ENCODE measurements around the gene GRM7. TPM values are rescaled to one million over a fixed set of nuclear protein-coding genes. Genes with fewer than 3 reads are reported as not detected.

Gene GRM7
- polyA plus RNA-seq, 6 donors from 2014 or later, result not detected

DNA sequence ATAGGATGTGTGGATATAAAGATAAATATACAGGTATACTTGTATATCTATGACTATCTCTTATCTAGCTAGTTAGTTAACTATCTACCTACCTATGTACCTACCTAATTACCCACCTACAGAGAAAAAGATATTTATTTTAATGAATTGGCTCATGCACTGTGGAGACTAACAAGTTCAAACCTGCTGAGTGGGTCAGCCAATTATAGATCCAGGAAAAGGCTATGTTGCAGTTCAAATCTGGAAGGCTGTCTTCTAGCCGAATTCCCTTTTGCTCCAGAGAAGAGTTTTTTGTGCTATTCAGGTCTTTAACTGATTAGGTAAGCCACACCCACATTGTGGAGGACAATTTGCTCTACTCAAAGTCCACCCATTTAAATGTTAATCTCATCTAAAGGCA lies 335.0 kb downstream of the GRM7 start:
- no peak for DNase-seq
- Mint-ChIP-seq H3K27me3 (no peaks in the 10 kb centered on the region), H3K27ac (no peak overlapping the region), H3K4me3 (no peak overlapping the region), H3K9me3 (peaks cover 0 to 10% (median 5%) of the 10 kb centered on the region in 7 donors), H3K36me3 (no peaks in the 10 kb centered on the region), H3K4me1 (no peaks in the 10 kb centered on the region)
- no peak for ATAC-seq (ENCODE audit: low read depth in 2 of 2)

DNA sequence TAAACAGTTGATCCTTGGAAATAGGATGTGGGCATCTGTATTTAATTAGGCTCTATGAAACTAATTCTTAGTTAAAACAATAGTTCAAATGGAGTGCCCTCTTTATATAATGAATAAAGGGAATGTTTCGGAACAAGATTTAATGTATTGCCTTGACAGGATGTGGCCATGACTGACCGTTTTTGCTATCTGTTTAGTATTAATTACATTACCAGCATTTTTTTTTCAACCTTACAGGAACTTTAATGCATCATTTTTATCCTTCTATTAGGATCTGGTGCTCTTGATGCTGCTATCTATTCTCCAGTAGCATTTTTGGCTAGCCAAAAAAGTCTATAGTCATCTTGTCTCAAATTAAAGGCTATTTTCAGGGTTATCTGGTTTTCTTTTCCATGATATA lies 340.9 kb downstream of the GRM7 start:
- no peaks in the 10 kb centered on the region for H3K27me3 Mint-ChIP-seq
- ATAC-seq (ENCODE audit: low read depth in 2 of 2), result no peak
- no peak overlapping the region for H3K27ac Mint-ChIP-seq
- H3K9me3 Mint-ChIP-seq, result peaks cover 0 to 10% (median 7%) of the 10 kb centered on the region in 7 donors
- H3K36me3 Mint-ChIP-seq, result no peaks in the 10 kb centered on the region
- DNase-seq, result no peak
- H3K4me1 Mint-ChIP-seq, result no peaks in the 10 kb centered on the region
- H3K4me3 Mint-ChIP-seq, result no peak overlapping the region

DNA sequence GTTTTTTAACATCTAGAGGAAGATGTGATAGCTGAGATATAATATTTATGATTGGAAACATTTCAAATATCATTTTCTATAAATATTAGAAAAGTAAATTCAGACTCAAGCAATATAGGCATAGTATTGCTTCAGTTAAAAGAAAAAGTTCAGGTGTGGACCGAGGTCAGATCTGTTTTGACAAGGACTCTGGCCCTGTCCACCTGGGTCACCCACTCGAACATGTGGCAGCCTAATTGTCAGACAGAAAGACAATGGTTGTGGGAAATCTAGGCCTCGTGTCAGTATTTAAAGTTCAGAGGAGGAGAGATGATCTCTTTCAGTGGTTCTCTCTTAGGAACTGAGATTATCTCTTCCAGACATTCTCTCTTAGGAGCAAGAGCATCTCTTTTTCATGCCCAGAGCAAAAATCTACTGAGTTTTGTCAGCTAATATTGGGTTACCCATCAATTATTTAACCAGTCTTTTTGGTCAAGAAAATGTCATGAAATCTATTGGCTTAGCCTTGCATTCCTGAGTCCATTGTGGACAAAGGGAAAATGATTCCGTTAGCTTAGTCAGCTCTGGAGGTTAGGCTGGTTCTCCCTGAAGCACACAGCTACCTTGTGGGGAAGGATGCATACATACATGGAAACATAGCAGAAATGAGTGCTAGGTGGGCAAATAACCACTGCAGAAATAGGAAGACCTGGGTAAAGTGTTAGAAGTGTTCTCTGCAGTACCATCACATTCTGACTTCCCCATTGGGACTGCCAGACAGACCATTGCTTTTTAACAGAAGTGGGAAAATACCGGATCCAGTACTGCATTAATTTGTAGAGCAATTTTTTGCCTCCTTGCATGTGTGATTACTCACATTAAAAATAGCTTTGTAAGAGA lies 343.3 kb downstream of the GRM7 start:
- Mint-ChIP-seq H3K27ac (no peak overlapping the region), H3K9me3 (peaks cover 0 to 10% (median 4%) of the 10 kb centered on the region in 7 donors), H3K4me3 (no peak overlapping the region), H3K4me1 (no peaks in the 10 kb centered on the region), H3K27me3 (no peaks in the 10 kb centered on the region), H3K36me3 (no peaks in the 10 kb centered on the region)
- no peak for ATAC-seq (ENCODE audit: low read depth in 2 of 2)
- DNase-seq, result no peak

DNA sequence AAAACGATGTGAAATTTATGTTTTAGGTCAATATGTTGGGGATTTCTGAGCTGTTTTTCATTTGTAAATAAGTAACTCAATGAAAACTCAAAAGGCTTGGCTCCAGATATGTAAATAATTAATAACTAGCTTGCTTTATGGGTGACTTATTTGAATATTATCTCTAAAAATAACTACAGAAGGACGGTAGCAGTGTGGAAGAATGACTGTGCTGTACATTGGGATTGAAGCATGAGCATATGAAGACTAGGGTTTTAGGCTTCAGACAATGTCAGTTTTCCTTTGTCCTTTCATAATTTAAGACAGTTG lies 343.9 kb downstream of the GRM7 start:
- Mint-ChIP-seq H3K4me3 (no peak overlapping the region), H3K27me3 (no peaks in the 10 kb centered on the region), H3K27ac (no peak overlapping the region), H3K9me3 (peaks cover 0 to 8% (median 3%) of the 10 kb centered on the region in 7 donors), H3K36me3 (no peaks in the 10 kb centered on the region), H3K4me1 (no peaks in the 10 kb centered on the region)
- ATAC-seq (ENCODE audit: low read depth in 2 of 2) (no peak), DNase-seq (no peak)

DNA sequence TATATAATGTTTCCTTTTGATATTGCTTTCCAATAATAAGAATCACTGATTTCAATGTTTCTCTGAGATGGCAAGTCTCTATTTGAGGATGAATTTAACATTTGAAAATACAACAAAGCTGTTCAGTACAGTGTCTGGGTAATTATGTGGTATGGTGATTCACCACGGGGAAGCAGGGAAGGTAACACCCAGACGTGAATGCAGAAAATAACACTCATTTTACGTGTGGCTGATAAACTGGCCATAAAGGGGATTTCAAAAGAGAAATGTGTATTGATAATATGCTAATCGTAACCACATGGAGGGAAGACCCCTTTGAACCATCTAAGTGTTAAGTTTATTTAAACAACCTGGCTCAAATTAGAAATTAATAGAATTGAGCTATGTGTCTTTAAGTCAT lies 344.6 kb downstream of the GRM7 start:
- Mint-ChIP-seq H3K9me3 (peaks cover 0 to 7% (median 2%) of the 10 kb centered on the region in 7 donors), H3K27me3 (no peaks in the 10 kb centered on the region), H3K4me3 (peak overlapping the region in 2 of 8 donors; percentile 3 to 74), H3K4me1 (no peaks in the 10 kb centered on the region), H3K36me3 (no peaks in the 10 kb centered on the region), H3K27ac (no peak overlapping the region)
- DNase-seq, result no peak
- no peak for ATAC-seq (ENCODE audit: low read depth in 2 of 2)

DNA sequence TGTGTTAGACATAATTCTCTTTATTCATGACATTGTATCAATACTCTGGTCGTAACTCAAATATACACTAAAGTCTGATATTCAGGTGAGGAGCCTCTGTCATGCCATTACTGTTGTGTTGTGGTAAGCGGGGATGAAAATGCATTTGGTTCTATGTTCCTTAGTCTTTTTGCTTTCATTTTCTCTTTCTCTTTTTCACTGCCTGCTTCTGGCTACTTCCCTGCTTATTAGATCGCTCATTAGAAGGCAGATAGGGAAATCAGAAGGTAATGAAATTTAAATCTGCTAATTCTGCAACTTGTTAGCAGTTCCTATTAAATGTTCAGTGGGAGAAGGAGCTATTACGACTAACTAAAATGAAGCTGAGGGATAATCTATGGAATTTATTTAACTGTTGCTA lies 345.0 kb downstream of the GRM7 start:
- Mint-ChIP-seq H3K4me1 (no peaks in the 10 kb centered on the region), H3K4me3 (peak overlapping the region in 3 of 8 donors; percentile 3 to 74 (median 3)), H3K27me3 (no peaks in the 10 kb centered on the region), H3K9me3 (peaks cover 0 to 6% (median 2%) of the 10 kb centered on the region in 7 donors), H3K36me3 (no peaks in the 10 kb centered on the region), H3K27ac (peak overlapping the region in 1 of 6 donors; percentile 19)
- DNase-seq, result no peak
- ATAC-seq (ENCODE audit: low read depth in 2 of 2), result no peak

DNA sequence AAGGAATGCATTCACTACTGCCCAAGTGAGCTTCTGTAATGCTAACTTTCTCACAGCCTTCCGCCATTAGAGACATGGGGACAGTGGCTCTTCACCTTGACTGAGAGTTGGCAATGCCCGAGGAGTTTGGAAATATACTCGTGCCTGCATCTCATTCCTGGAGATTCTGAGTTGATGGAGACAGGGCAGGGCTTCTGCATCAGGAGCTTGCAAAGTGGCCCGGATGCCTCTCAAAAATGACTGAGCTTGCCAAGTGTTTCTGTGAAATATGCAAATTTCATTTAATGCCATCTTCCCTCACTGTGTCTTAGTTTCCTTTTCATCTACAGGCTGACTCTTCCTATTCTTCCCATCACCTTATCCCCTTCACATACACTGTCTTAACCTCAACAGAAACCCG lies 346.2 kb downstream of the GRM7 start:
- Mint-ChIP-seq H3K4me1 (no peaks in the 10 kb centered on the region), H3K27ac (peak overlapping the region in 1 of 6 donors; percentile 0), H3K36me3 (no peaks in the 10 kb centered on the region), H3K4me3 (no peak overlapping the region), H3K9me3 (peaks cover 0 to 5% (median 2%) of the 10 kb centered on the region in 7 donors), H3K27me3 (no peaks in the 10 kb centered on the region)
- ATAC-seq (ENCODE audit: low read depth in 2 of 2) (no peak), DNase-seq (no peak)

DNA sequence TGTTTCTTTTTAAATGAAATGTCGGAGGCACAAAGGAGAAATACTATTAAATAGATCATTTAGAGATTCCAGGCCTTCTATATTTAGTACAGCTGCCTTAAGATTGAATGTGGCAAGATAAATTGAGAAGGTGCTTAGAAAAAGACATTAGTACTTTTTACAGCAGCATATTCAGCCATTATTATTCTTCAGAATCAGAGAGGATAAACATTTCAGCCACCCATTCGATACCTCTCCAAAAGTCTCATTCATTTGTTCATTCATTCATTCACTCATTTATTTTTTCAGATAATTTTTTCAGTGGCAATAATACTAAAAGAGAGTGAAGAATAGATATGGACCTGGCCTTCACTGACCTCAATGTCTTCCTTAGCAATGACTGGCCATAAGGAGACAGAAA lies 347.0 kb downstream of the GRM7 start:
- DNase-seq, result no peak
- no peak overlapping the region for H3K27ac Mint-ChIP-seq

DNA sequence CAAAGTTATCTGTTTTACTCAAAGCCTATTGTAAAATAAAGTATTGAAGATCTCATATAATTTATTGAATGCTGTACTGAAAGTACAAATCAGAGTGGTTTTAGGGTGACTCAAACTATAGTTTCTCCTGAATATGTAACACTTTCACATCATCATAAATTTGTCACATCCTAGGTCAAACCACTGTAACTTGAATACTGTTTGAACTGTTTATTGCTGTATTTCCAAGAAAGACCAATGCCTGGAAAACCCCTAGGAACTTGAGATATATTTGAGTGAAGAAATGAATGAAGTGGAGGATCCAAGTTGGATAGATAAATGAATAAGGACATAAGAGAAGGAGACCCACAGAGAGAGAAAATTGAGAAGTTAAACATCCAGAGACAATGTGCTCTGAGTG lies 348.2 kb downstream of the GRM7 start:
- no peak overlapping the region for H3K27ac Mint-ChIP-seq
- H3K9me3 Mint-ChIP-seq, result peaks cover 0 to 5% (median 0%) of the 10 kb centered on the region in 7 donors
- no peaks in the 10 kb centered on the region for H3K36me3 Mint-ChIP-seq
- H3K4me3 Mint-ChIP-seq, result no peak overlapping the region
- no peak for DNase-seq
- H3K4me1 Mint-ChIP-seq, result no peaks in the 10 kb centered on the region
- H3K27me3 Mint-ChIP-seq, result no peaks in the 10 kb centered on the region
- ATAC-seq (ENCODE audit: low read depth in 2 of 2), result no peak

More for the DNA sequence above, 347.0 kb downstream of the GRM7 start:
- no peak for ATAC-seq (ENCODE audit: low read depth in 2 of 2)
- no peaks in the 10 kb centered on the region for H3K27me3 Mint-ChIP-seq
- no peaks in the 10 kb centered on the region for H3K4me1 Mint-ChIP-seq
- H3K4me3 Mint-ChIP-seq, result no peak overlapping the region
- peaks cover 0 to 5% (median 2%) of the 10 kb centered on the region in 7 donors for H3K9me3 Mint-ChIP-seq
- no peaks in the 10 kb centered on the region for H3K36me3 Mint-ChIP-seq

DNA sequence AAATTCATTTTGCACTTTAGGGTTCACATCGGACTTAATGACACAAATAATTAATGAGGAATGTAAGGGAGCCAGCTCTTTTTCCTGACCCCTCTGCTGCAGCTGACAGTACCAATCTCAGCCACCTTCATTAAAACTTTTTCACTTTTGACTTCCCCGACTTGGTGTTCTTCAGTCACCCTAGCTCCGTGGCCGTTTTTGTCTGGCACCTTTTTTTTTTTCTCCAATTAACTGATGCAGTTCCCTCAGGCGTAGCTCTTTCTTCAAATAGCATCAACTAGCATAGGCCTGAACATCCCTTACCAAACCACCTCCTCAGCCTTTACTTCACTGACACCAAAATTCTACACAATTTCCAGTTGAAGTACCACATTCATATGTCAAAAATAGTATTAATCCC lies 350.8 kb downstream of the GRM7 start:
- Mint-ChIP-seq H3K27me3 (no peaks in the 10 kb centered on the region), H3K4me3 (no peak overlapping the region), H3K27ac (no peak overlapping the region), H3K36me3 (no peaks in the 10 kb centered on the region), H3K4me1 (no peaks in the 10 kb centered on the region), H3K9me3 (peaks cover 0 to 7% (median 0%) of the 10 kb centered on the region in 7 donors)
- ATAC-seq (ENCODE audit: low read depth in 2 of 2), result no peak
- DNase-seq, result no peak

DNA sequence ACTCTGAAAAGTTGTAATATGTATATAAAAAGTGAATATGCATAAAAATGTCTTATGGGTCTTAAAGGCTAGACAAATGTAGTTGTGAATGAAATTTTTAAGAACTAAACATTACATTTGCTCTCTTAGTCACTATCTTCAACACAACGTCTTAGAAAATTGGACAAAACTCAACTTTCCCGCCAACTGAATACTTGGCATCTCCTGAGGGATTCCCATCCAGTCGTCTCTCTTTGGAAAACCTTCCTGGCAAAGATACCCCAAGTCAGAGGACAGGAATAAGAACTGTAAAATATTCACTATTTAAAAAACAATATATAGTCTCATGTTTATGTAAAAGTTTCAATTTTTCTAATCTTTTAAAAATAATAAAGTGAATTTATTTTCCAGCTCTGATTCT lies 354.8 kb downstream of the GRM7 start:
- Mint-ChIP-seq H3K27ac (no peak overlapping the region), H3K27me3 (no peaks in the 10 kb centered on the region), H3K9me3 (peaks cover 0 to 4% (median 0%) of the 10 kb centered on the region in 7 donors), H3K4me3 (no peak overlapping the region), H3K36me3 (no peaks in the 10 kb centered on the region), H3K4me1 (no peaks in the 10 kb centered on the region)
- DNase-seq (no peak), ATAC-seq (ENCODE audit: low read depth in 2 of 2) (no peak)

DNA sequence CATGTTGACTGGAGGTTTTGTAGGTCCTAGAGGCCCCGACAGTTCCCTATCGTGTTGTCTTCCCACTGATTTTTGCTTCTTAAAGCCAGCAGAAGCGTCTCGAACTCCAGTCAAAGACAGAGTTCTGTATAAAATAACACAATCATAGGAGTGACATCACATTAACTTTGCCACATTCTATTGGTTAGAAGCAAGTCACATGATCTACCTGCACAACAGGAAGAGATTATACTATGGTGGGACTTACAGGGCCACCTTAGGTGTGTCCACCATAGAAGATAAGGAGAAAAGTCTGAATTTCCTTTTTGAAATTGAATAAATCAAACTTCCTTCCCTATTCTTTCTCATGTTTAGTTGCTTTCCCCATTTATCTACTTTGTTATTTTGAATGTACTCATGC lies 365.5 kb downstream of the GRM7 start:
- no peaks in the 10 kb centered on the region for H3K36me3 Mint-ChIP-seq
- DNase-seq, result no peak
- peaks cover 0 to 8% (median 2%) of the 10 kb centered on the region in 7 donors for H3K9me3 Mint-ChIP-seq
- no peaks in the 10 kb centered on the region for H3K27me3 Mint-ChIP-seq
- H3K4me1 Mint-ChIP-seq, result no peaks in the 10 kb centered on the region
- H3K4me3 Mint-ChIP-seq, result no peak overlapping the region
- ATAC-seq (ENCODE audit: low read depth in 2 of 2), result no peak
- H3K27ac Mint-ChIP-seq, result no peak overlapping the region

DNA sequence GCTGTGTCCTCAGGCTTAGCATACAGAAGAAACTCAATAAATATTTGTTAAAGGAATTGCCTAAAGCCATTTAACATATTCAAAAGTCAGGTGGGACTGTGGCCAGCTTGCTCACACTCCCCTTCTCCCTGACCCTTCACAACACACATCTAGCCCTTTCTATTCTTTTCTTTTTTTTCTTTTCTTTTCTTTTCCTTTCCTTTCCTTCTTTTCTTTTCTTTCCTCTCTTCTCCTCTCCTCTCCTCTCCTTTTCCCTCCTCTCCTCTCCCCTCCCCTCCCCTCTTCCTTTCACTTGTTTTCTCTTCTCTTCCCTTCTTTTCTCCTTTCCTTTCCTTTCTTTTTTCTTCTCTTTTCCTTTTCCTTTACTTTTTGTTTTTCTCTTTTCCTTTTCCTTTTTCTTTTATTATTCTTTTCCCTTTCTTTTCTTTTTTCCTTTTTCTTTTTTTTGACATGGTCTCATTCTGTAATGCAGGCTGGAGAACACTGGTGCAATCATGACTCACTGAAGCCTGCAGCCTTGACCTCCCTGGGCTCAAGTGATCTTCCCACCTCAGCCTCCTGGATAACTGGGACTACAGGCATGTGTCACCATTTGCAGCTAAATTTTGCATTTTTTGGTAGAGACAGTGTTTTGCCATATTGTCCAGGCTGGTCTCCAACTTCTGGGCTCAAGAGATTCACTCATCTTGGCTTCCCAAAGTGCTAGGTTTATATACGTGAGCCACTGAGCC lies 377.8 kb downstream of the GRM7 start:
- no peak for DNase-seq
- H3K36me3 Mint-ChIP-seq, result no peaks in the 10 kb centered on the region
- H3K27me3 Mint-ChIP-seq, result no peaks in the 10 kb centered on the region
- H3K4me3 Mint-ChIP-seq, result no peak overlapping the region
- H3K27ac Mint-ChIP-seq, result no peak overlapping the region
- no peaks in the 10 kb centered on the region for H3K4me1 Mint-ChIP-seq
- no peak for ATAC-seq (ENCODE audit: low read depth in 2 of 2)
- H3K9me3 Mint-ChIP-seq, result peaks cover 0 to 6% (median 3%) of the 10 kb centered on the region in 7 donors
